22Rv1 (cell line): ENCODE results near the gene EPS8L2.

Source experiments
- CTCF ChIP-seq: fragments of 450-650 bp; IDR thresholded peaks from 2 replicates; pipeline ENCODE4 v1.5.1; 2017; ENCODE audit warnings: mild to moderate bottlenecking
- ZFX ChIP-seq: fragments of 450-650 bp; IDR thresholded peaks from 2 replicates; pipeline ENCODE4 v1.6.1; 2017; ENCODE audit warnings: antibody characterized with exemption, borderline replicate concordance

GRCh38 chr11:745428-745827 lies 39.4 kb downstream of the EPS8L2 start:
- TF ChIP-seq CTCF (no peak), ZFX (no peak)
